OCI-LY7 (cell line): ENCODE measurements around the gene KCNAB3. TPM values are rescaled to one million over a fixed set of nuclear protein-coding genes. Genes with fewer than 3 reads are reported as not detected.

Experiments
- BruUV-seq: library from RNA; stranded (reverse); fragments of 400-500 nt; replicated peaks from 2 replicates; lab custom pipeline; 2021; lab: Mats Ljungman, UMichigan
- CTCF ChIA-PET: fragments of 300-600 bp; sonication (Branson Sonifier 250); formaldehyde crosslinking; loops from one replicate; lab custom pipeline; 2022; ENCODE audit warnings: antibody characterized with exemption; ENCODE audit not compliant: unreplicated experiment; lab: Charles Lee
- POLR2A ChIA-PET: fragments of 300-600 bp; sonication (Branson Sonifier 250); formaldehyde crosslinking; loops from one replicate; lab custom pipeline; 2022; ENCODE audit warnings: antibody characterized with exemption; lab: Charles Lee
- DNase-seq: peaks from one replicate; pipeline ENCODE4 v3.0.0-alpha.2; 2015; ENCODE audit warnings: low spot score
- H2AFZ ChIP-seq: fragments of 200-600 bp; sonication (generic), shearing (Covaris generic); 2 replicates; pipeline ENCODE4 v1.6.1; 2014; ENCODE audit warnings: mild to moderate bottlenecking, antibody characterized with exemption, low read length, moderate library complexity
- H3K27ac ChIP-seq: fragments of 200-600 bp; sonication (generic); 2 replicates; pipeline ENCODE4 v1.5.1; 2014; ENCODE audit warnings: mixed run types, low read depth, mild to moderate bottlenecking, moderate library complexity, low read length, inconsistent platforms; ENCODE audit not compliant: poor library complexity, severe bottlenecking
- H3K36me3 ChIP-seq: fragments of 200-600 bp; sonication (generic); 2 replicates; pipeline ENCODE4 v1.6.1; 2014; ENCODE audit warnings: mild to moderate bottlenecking, antibody characterized with exemption, low read length, moderate library complexity, mixed read lengths; ENCODE audit not compliant: insufficient read depth
- H3K4me1 ChIP-seq: fragments of 200-600 bp; sonication (generic); 2 replicates; pipeline ENCODE4 v1.5.1; 2014; ENCODE audit warnings: mild to moderate bottlenecking, low read length; ENCODE audit not compliant: insufficient read depth, poor library complexity, severe bottlenecking
- H3K4me2 ChIP-seq: fragments of 200-600 bp; sonication (generic); 2 replicates; pipeline ENCODE4 v1.6.1; 2014; ENCODE audit warnings: mild to moderate bottlenecking, low read length
- H3K4me3 ChIP-seq: fragments of 200-600 bp; sonication (generic); 2 replicates; pipeline ENCODE4 v1.5.1; 2014; ENCODE audit warnings: mild to moderate bottlenecking, low read depth, low read length; ENCODE audit not compliant: poor library complexity, severe bottlenecking
- H3K79me2 ChIP-seq: fragments of 200-600 bp; sonication (generic); 2 replicates; pipeline ENCODE4 v1.6.1; 2016; ENCODE audit warnings: low read depth, mild to moderate bottlenecking, low read length, moderate library complexity, mixed read lengths; ENCODE audit not compliant: insufficient read depth
- H3K9me2 ChIP-seq: fragments of 200-600 bp; sonication (generic); 2 replicates; pipeline ENCODE4 v1.6.1; 2016; ENCODE audit warnings: mild to moderate bottlenecking, low read length, mixed read lengths; ENCODE audit not compliant: insufficient read depth
- H3K9me3 ChIP-seq: fragments of 200-600 bp; sonication (generic); 2 replicates; pipeline ENCODE4 v1.6.1; 2014; ENCODE audit warnings: mild to moderate bottlenecking, mixed run types, low read length, mixed read lengths
- H4K20me1 ChIP-seq: fragments of 200-600 bp; sonication (generic); 2 replicates; pipeline ENCODE4 v1.6.1; 2014; ENCODE audit warnings: mild to moderate bottlenecking, antibody characterized with exemption, low read length, moderate library complexity, mixed read lengths; ENCODE audit not compliant: insufficient read depth
- EZH2phosphoT487 ChIP-seq: fragments of 200-600 bp; sonication (generic); IDR thresholded peaks from 2 replicates; pipeline ENCODE4 v1.6.1; 2018; ENCODE audit warnings: low read depth, borderline replicate concordance, mild to moderate bottlenecking, mixed run types, antibody characterized with exemption, low read length, moderate library complexity, mixed read lengths
- intact Hi-C: fragments of 100-400 bp; cut with micrococcal nuclease; formaldehyde crosslinking; loops from one replicate; pipeline ENCODE4 v1.10.0; 2022; ENCODE audit not compliant: unreplicated experiment
- total RNA-seq, 2 experiments: library from RNA; depleted of rRNA in 1 of 2; stranded (reverse); fragments of >200 nt in 1 of 2; shearing (Covaris generic) in 1 of 2; gene quantifications; 2 replicates each; pipeline ENCODE4 v1.2.3, GENCODE V29; 2014 to 2022
- TF ChIP-seq, protein P1 (sequence below): fragments of 200-600 bp; sonication (generic); conservative IDR thresholded peaks from 2 replicates; pipeline ENCODE4 v1.5.1; 2014; ENCODE audit warnings: mild to moderate bottlenecking, antibody characterized with exemption, low read length, moderate library complexity, mixed read lengths

Gene KCNAB3
- total RNA-seq, 2 experiments from 2014 or later: 4.3 to 14.3 TPM

DNA sequence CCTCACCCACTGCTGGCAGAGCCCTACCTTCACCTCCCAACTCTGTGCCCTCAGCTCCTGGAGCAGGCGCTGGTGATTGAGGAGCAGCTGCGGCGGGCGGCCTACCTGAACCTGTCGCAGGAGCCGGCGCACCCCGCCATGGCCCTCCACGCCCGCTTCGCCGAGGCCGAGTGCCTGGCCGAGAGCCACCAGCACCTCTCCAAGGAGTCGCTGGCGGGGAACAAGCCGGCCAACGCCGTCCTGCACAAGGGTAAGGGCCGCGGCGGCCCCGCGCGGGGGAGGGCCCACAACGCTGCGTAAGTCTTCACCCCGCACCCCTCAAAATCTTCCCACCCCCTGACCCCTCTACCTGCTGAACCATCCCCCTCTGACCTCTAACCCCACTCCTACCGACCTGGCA, 20.6 kb downstream of the KCNAB3 start:
- Histone ChIP-seq H2AFZ (no peak overlapping the region), H3K9me2 (no peaks in the 10 kb centered on the region), H3K9me3 (no peaks in the 10 kb centered on the region), H3K79me2 (no peaks in the 10 kb centered on the region), H3K4me3 (no peak overlapping the region), H3K27ac (no peak overlapping the region), H3K4me2 (no peak overlapping the region), H3K36me3 (peaks cover 94% of the 10 kb centered on the region), H3K4me1 (peaks cover 20% of the 10 kb centered on the region), H4K20me1 (no peaks in the 10 kb centered on the region)
- ChIA-PET POLR2A (no interaction called here), CTCF (no interaction called here)
- no TSS peak for BruUV-seq
- no peak for TF ChIP-seq EZH2phosphoT487
- TF ChIP-seq, protein P1, sequence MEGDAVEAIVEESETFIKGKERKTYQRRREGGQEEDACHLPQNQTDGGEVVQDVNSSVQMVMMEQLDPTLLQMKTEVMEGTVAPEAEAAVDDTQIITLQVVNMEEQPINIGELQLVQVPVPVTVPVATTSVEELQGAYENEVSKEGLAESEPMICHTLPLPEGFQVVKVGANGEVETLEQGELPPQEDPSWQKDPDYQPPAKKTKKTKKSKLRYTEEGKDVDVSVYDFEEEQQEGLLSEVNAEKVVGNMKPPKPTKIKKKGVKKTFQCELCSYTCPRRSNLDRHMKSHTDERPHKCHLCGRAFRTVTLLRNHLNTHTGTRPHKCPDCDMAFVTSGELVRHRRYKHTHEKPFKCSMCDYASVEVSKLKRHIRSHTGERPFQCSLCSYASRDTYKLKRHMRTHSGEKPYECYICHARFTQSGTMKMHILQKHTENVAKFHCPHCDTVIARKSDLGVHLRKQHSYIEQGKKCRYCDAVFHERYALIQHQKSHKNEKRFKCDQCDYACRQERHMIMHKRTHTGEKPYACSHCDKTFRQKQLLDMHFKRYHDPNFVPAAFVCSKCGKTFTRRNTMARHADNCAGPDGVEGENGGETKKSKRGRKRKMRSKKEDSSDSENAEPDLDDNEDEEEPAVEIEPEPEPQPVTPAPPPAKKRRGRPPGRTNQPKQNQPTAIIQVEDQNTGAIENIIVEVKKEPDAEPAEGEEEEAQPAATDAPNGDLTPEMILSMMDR: no peak
- intact Hi-C loops: no loop called here
- no peak for DNase-seq

DNA sequence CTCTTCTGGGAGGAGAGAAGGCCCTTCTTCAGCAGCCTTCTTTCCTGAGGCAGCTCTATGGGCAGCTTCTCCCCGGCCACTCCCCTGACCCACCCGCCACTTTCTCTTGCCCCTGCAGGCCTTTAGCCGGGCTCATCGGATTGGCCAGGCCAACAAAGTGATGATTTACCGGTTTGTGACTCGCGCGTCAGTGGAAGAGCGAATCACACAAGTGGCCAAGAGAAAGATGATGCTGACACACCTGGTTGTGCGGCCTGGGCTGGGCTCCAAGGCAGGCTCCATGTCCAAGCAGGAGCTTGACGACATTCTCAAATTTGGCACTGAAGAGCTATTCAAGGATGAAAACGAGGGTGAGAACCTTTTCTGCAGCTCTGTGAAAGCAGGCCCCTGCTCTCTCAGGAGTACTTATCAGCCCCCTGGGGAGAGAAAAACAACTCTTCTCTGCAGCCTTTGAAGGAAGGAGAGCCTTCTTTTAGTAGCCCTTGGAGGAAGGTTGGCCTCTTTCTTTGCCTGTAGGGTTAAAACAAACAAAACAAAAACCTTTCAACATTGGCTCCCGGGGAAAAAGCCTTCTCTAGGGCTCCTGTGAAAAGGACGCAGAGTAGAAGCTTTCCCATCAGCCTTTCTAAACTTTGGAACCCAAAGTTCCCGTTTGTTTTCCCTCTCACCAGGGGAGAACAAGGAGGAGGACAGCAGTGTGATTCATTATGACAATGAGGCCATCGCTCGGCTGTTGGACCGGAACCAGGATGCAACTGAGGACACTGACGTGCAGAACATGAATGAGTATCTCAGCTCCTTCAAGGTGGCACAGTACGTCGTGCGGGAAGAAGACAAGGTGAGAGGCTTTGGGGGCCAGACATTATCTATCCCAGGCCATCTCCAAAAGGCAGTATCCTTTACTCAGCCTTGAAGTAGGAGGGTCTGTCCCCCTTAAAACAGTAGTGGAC, 26.2 kb downstream of the KCNAB3 start:
- no peak overlapping the region for H2AFZ ChIP-seq
- no peak overlapping the region for H3K27ac ChIP-seq
- H3K4me3 ChIP-seq: no peak overlapping the region
- H4K20me1 ChIP-seq: no peaks in the 10 kb centered on the region
- no peaks in the 10 kb centered on the region for H3K4me1 ChIP-seq
- ChIA-PET CTCF (no interaction called here), POLR2A (no interaction called here)
- DNase-seq: no peak
- H3K9me2 ChIP-seq: no peaks in the 10 kb centered on the region
- intact Hi-C loops: no loop called here
- BruUV-seq: TSS peak; percentile 40
- no peak overlapping the region for H3K4me2 ChIP-seq
- TF ChIP-seq, protein P1: no peak
- no peak for TF ChIP-seq EZH2phosphoT487
- H3K36me3 ChIP-seq: peaks cover 100% of the 10 kb centered on the region
- no peaks in the 10 kb centered on the region for H3K9me3 ChIP-seq
- H3K79me2 ChIP-seq: no peaks in the 10 kb centered on the region

DNA sequence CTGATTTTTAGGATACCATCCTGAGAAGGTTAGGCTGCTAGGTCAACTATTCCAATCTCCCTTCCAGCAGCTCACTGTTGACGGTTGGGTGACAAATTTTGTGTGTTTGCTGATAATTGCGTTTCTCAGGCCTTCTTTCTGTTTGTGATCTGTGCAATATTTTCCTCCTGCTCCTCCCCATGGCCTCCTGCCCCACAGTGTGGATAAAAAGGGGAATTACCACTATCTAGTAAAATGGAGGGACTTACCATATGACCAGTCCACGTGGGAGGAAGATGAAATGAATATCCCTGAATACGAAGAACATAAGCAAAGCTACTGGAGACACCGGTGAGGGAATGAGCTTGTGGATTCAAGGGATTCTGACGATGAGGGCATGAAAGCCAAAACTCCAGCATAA, 31.9 kb downstream of the KCNAB3 start:
- DNase-seq: no peak
- intact Hi-C loops: no loop called here
- CTCF ChIA-PET: no interaction called here

More for the DNA sequence above, 31.9 kb downstream of the KCNAB3 start:
- Histone ChIP-seq H3K79me2 (no peaks in the 10 kb centered on the region), H3K9me2 (no peaks in the 10 kb centered on the region), H3K9me3 (no peaks in the 10 kb centered on the region), H3K4me3 (no peak overlapping the region), H4K20me1 (no peaks in the 10 kb centered on the region), H3K27ac (no peak overlapping the region), H3K36me3 (peaks cover 93% of the 10 kb centered on the region), H3K4me2 (no peak overlapping the region), H2AFZ (no peak overlapping the region), H3K4me1 (no peaks in the 10 kb centered on the region)
- TF ChIP-seq, protein P1: peak; percentile 58
- no peak for TF ChIP-seq EZH2phosphoT487
- no TSS peak for BruUV-seq
- POLR2A ChIA-PET: interaction anchor here (1.6 kb wide), 1 partner anchor 34 kb away, joined by 6 read pairs; the partner anchor contains the start of genes CNTROB and TRAPPC1
